Measurements from ENCODE around the gene CRYAB. TPM values are rescaled to one million over a fixed set of nuclear protein-coding genes. Genes with fewer than 3 reads are reported as not detected.
A peak's percentile ranks its signal among the peaks of the same experiment; 100 is the strongest.

CRYAB gene
- total and polyA plus RNA-seq, 2 experiments from 2014 or later: 15.7 to 123 TPM

- H3K4me1 ChIP-seq (ENCODE audit: insufficient read depth): peaks cover 11% of the 10 kb centered on the region
- peak overlapping the region; percentile 97 for H3K27ac ChIP-seq
- TF ChIP-seq EZH2phosphoT487 (IDR thresholded peaks at IDR 0.05; ENCODE audit: low read depth, severe bottlenecking, unreplicated experiment) (no peak), EZH2 (IDR thresholded peaks at IDR 0.05; ENCODE audit: borderline replicate concordance) (no peak), CTCF (IDR thresholded peaks at IDR 0.05; ENCODE audit: poor library complexity) (no peak)
- DNase-seq (ENCODE audit: low spot score): no peak
- no peaks in the 10 kb centered on the region for H3K27me3 ChIP-seq
- H3K79me2 ChIP-seq: peaks cover 13% of the 10 kb centered on the region
- whole genome bisulfite sequencing (ENCODE audit: low lambda C conversion rate, missing lambda C conversion rate): 70% methylated on average over 5 of the region's 5 CpGs
- peak overlapping the region; percentile 96 for H2AFZ ChIP-seq
- no peaks in the 10 kb centered on the region for H4K20me1 ChIP-seq (ENCODE audit: insufficient read depth, poor library complexity, severe bottlenecking)
- H3K4me3 ChIP-seq: peak overlapping the region; percentile 98
- H3K36me3 ChIP-seq (replicated peaks; ENCODE audit: insufficient read depth, low read depth): no peaks in the 10 kb centered on the region
- H3K9me2 ChIP-seq (replicated peaks; ENCODE audit: insufficient read depth): no peaks in the 10 kb centered on the region
- H3K9me3 ChIP-seq (ENCODE audit: low read depth): no peaks in the 10 kb centered on the region
- peak overlapping the region; percentile 86 for H3K4me2 ChIP-seq
Measured at GRCh38 chr11:111871693-111872161, 39.8 kb downstream of the CRYAB start.

GRCh38 chr11:111870886-111871692 is 40.5 kb downstream of the CRYAB start, which contains the start of gene ALG9:
ALG9 (minus strand) TSS chr11:111871581; CDS start chr11:111871482, 99 bp downstream.
- 1% methylated on average over 45 of the region's 51 CpGs for WGBS (ENCODE audit: low lambda C conversion rate, missing lambda C conversion rate)

GRCh38 chr11:111870522-111870885 is 41.1 kb downstream of the CRYAB start:
- TF ChIP-seq CTCF (IDR thresholded peaks at IDR 0.05; ENCODE audit: poor library complexity): no peak
- no peak for TF ChIP-seq EZH2phosphoT487 (IDR thresholded peaks at IDR 0.05; ENCODE audit: low read depth, severe bottlenecking, unreplicated experiment)
- TF ChIP-seq EZH2 (IDR thresholded peaks at IDR 0.05; ENCODE audit: borderline replicate concordance): no peak
- Histone ChIP-seq H3K9me2 (replicated peaks; ENCODE audit: insufficient read depth) (no peaks in the 10 kb centered on the region), H2AFZ (peak overlapping the region; percentile 96), H3K9me3 (ENCODE audit: low read depth) (no peaks in the 10 kb centered on the region), H3K79me2 (peaks cover 13% of the 10 kb centered on the region), H3K4me1 (ENCODE audit: insufficient read depth) (peaks cover 11% of the 10 kb centered on the region), H3K4me3 (peak overlapping the region; percentile 98), H3K4me2 (peak overlapping the region; percentile 86), H3K27ac (peak overlapping the region; percentile 97), H3K36me3 (replicated peaks; ENCODE audit: insufficient read depth, low read depth) (no peaks in the 10 kb centered on the region), H4K20me1 (ENCODE audit: insufficient read depth, poor library complexity, severe bottlenecking) (no peaks in the 10 kb centered on the region), H3K27me3 (no peaks in the 10 kb centered on the region)
- DNase-seq (ENCODE audit: low spot score): no peak

More at GRCh38 chr11:111870886-111871692, 40.5 kb downstream of the CRYAB start, which contains the start of gene ALG9:
- H3K27ac ChIP-seq: peak within 1 kb of the TSS; percentile 97
- H3K4me3 ChIP-seq: peak within 1 kb of the TSS; percentile 98
- peak within 1 kb of the TSS; percentile 86 for H3K4me2 ChIP-seq
- no peaks in the 10 kb centered on the region for H3K36me3 ChIP-seq (replicated peaks; ENCODE audit: insufficient read depth, low read depth)
- H2AFZ ChIP-seq: peak within 1 kb of the TSS; percentile 96
- no peaks in the 10 kb centered on the region for H3K9me2 ChIP-seq (replicated peaks; ENCODE audit: insufficient read depth)
- no peaks in the 10 kb centered on the region for H4K20me1 ChIP-seq (ENCODE audit: insufficient read depth, poor library complexity, severe bottlenecking)
- no peaks in the 10 kb centered on the region for H3K9me3 ChIP-seq (ENCODE audit: low read depth)
- H3K27me3 ChIP-seq: no peaks in the 10 kb centered on the region
- H3K4me1 ChIP-seq (ENCODE audit: insufficient read depth): peaks cover 11% of the 10 kb centered on the region
- peaks cover 13% of the 10 kb centered on the region for H3K79me2 ChIP-seq
- no peak for TF ChIP-seq EZH2phosphoT487 (IDR thresholded peaks at IDR 0.05; ENCODE audit: low read depth, severe bottlenecking, unreplicated experiment)
- peak; percentile 22 for TF ChIP-seq CTCF (IDR thresholded peaks at IDR 0.05; ENCODE audit: poor library complexity)
- no peak for TF ChIP-seq EZH2 (IDR thresholded peaks at IDR 0.05; ENCODE audit: borderline replicate concordance)
- peak; percentile 84 for DNase-seq (ENCODE audit: low spot score)
